ENCODE results near the gene FKBP6.
"Not testable (repeated sequence)": the region's sequence is repeated elsewhere in the genome, so short reads cannot be mapped to it uniquely, and the experiment has no call there.

FKBP6 gene

DNA sequence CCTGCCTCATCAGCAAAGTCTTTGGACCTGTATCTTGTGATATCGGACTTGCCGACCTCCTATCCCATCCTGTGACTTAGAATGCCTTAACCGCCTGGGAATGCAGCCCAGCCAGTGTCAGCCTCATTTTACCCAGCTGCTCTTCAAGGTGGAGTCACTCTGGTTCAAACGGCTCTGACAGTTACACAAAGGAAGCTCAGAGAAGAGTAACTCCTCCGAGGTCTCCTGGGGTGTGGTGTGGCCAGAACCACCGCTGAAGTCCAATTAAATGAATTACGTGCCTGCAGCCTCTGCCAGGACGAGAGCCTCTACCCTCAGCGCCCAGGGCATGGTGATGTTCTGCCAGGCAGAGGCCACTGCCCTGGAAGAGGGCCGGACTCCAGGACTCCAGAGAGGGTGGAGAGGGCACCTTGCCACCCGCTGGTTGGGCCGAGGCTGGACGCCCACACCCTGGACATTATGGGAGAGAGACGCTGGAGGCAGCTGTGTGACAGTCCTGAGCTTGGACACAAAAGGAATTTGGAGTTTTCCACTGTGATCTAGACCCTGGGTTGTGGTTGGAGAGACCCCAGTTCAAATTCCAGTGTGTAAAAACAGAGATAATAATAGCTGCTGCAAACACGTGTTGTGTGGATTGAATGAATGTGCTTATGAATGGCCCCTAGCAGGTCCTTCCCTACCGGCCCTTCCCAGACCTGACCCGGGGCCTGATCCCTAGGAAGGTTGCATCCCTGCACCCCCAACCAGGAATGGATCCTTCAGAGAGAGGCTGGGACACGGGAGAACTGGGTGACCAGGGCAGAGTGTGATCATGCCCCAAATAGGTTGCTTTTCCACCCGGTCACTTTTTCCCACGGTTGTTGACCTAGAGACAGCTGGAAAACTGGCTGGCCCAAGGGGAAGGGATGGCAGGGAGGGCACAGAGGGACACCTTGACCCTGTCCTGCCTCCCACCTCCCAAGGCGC is 67.9 kb downstream of the FKBP6 start:
- DNase-seq (ENCODE audit: low spot score): no peak

DNA sequence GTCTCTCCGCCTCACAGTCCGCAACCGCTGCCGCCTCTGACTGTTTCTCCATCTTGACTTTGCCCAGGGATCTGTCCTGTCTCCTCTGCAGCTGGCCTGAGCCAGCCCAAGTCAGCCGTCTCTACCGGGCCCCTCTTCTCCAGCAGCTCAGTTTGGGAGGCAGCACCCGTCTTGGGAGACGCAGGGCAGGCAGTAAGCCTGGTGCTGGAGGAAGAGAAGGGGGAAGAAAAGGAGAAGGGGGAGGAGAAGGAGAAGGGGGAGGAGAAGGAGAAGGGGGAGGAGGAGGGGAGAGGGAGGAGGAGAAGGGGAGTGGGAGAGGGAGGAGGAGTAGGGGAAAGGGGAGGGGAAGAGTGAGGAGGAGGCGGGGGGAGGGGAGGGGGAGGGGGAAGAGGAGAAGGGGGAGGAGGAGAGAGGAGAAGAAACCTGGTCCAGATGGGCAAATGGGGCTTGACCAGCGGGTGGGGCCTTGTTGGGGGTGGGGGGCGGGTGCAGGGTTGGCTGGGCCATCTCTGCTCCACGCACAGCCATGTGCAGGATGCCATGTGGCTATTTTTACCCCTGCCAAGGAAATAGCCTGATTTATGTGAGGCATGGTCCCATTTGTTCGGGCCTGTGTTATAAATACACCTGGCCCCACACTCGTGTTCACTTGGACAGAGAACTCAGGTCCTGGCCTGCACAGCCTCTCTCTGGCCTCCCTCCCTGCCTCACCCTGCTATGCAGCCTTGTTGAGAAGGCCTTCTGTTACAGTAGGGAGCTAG is 69.7 kb downstream of the FKBP6 start:
- DNase-seq (ENCODE audit: low spot score): no peak

GRCh38 chr7:73399185-73400050 is 71.5 kb downstream of the FKBP6 start:
- DNase-seq (ENCODE audit: low spot score): not testable (repeated sequence)

DNA sequence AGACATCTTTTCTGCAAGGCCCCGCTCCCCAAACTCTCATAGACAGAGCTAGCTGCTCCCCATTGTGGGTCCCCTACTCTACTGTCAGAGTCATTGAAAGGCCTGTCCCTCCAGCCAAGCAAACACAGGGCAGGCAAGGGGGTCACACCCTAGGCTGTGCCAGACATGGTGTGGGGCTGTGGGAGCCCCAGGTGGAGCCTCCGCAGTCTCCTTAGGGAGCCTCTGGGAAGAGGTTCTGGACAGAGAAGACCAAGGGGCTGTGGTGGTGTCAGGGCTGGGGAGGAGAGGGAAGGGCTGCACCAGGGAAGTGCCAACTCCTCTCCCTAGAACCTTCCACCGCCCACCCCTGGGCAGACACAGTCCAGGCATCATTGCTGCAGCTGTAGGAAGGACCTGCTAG is 76.9 kb downstream of the FKBP6 start:
- DNase-seq (ENCODE audit: low spot score): not testable (repeated sequence)

Data from COLO829 (cell line).